ENCODE results near the gene PRKAA1.

- TF ChIP-seq POLR2A (IDR thresholded peaks at IDR 0.05) (no peak), CTCF (IDR thresholded peaks at IDR 0.05) (no peak), POLR2AphosphoS5 (IDR thresholded peaks at IDR 0.05) (no peak)
Observed at GRCh38 chr5:40716000-40716399, 82.2 kb downstream of the PRKAA1 start.
